Spleen (tissue), 11 donors: Measurements from ENCODE around the gene SLC25A11. TPM values are rescaled to one million over a fixed set of nuclear protein-coding genes. Genes with fewer than 3 reads are reported as not detected.

ENCODE experiments used
- DNase-seq: peaks from one replicate; pipeline ENCODE4 v3.0.0-alpha.2; 2020
- H3K27ac ChIP-seq, 8 donors: fragments of 200-600 bp; sonication (generic) in 7 of 8; 1 replicate in 4 of 8; 2 replicates in 4 of 8; pipeline versions ENCODE4 v1.5.0 to v1.8.0; 2016 to 2021; ENCODE audit warnings: inconsistent platforms in 4 of 8, mild to moderate bottlenecking in 4 of 8, moderate library complexity in 1 of 8
- H3K27me3 ChIP-seq, 7 donors: fragments of 200-600 bp; sonication (generic) in 6 of 7; replicated peaks in 1 of 7; 1 replicate in 4 of 7; 2 replicates in 3 of 7; pipeline versions ENCODE4 v1.5.0 to v1.8.0; 2016 to 2021; ENCODE audit warnings: inconsistent platforms in 3 of 7, mild to moderate bottlenecking in 1 of 7
- H3K36me3 ChIP-seq, 6 donors: fragments of 200-600 bp; sonication (generic) in 5 of 6; 1 replicate in 4 of 6; 2 replicates in 2 of 6; pipeline versions ENCODE4 v1.5.0 to v1.8.0; 2016 to 2021; ENCODE audit warnings: inconsistent platforms in 2 of 6
- H3K4me1 ChIP-seq, 6 donors: fragments of 200-600 bp; sonication (generic) in 5 of 6; 1 replicate in 3 of 6; 2 replicates in 3 of 6; pipeline versions ENCODE4 v1.5.0 to v1.8.0; 2016 to 2021; ENCODE audit warnings: inconsistent platforms in 3 of 6
- H3K4me3 ChIP-seq, 8 donors: fragments of 200-600 bp; sonication (generic) in 7 of 8; 1 replicate in 4 of 8; 2 replicates in 4 of 8; pipeline versions ENCODE4 v1.5.0 to v1.8.0; 2016 to 2021; ENCODE audit warnings: inconsistent platforms in 4 of 8, mild to moderate bottlenecking in 4 of 8, moderate library complexity in 2 of 8
- H3K9me3 ChIP-seq, 8 donors: fragments of 200-600 bp; sonication (generic) in 7 of 8; 1 replicate in 4 of 8; 2 replicates in 4 of 8; pipeline versions ENCODE4 v1.5.0 to v1.8.0; 2016 to 2021; ENCODE audit warnings: inconsistent platforms in 4 of 8
- CTCF ChIP-seq, 11 experiments: fragments of 200-600 bp in 7 of 11; fragments of 450-650 bp in 4 of 11; sonication (generic) in 4 of 11; IDR thresholded peaks in 8 of 11; conservative IDR thresholded peaks in 3 of 11; 1 replicate in 7 of 11; 2 replicates in 4 of 11; pipeline versions ENCODE4 v1.4.0 to v1.8.0; 2016 to 2021; ENCODE audit warnings: antibody characterized with exemption in 11 of 11, inconsistent platforms in 4 of 11, mild to moderate bottlenecking in 1 of 11
- POLR2A ChIP-seq, 3 donors: fragments of 450-650 bp; IDR thresholded peaks; one replicate each; pipeline ENCODE4 v1.5.1; 2017; ENCODE audit warnings: antibody characterized with exemption in 3 of 3, mild to moderate bottlenecking in 1 of 3
- POLR2AphosphoS5 ChIP-seq, 3 donors: sonication (generic); formaldehyde crosslinking; IDR thresholded peaks; one replicate each; pipeline ENCODE4 v1.5.1; 2017; ENCODE audit warnings: antibody characterized with exemption in 3 of 3
- WGBS, 5 donors: extraction: QIAGEN DNeasy Blood & Tissue Kit in 3 of 5; methylation state at CpG; one replicate each; pipeline versions ENCODE4 v1.1.5 to v1.1.7; 2013 to 2018; 5-methylcytosine and 5-hydroxymethylcytosine counted together
- intact Hi-C: fragments of 100-400 bp; cut with DNase I; formaldehyde crosslinking; loops from one replicate; pipeline ENCODE4 v1.15.0; 2023; ENCODE audit warnings: low total_unique reads
- polyA plus RNA-seq, 3 donors: library from polyadenylated mRNA; stranded (reverse); fragments of 200-250 nt; gene quantifications; one replicate each; pipeline ENCODE4 v1.2.1, GENCODE V29; 2013
- total RNA-seq, 7 donors: library from RNA; depleted of rRNA in 3 of 7; stranded (reverse); fragments of >200 nt in 3 of 7; fragmentation: NEBNext Ultra II Directional in 4 of 7; extraction: Animal tissue kit (Norgen Biotek cat#: 25700) in 4 of 7; gene quantifications; one replicate each; pipeline versions ENCODE4 v1.1.0 to v1.2.1, GENCODE V29; 2016 to 2021
- donor health status: healthy with polysubstance abuse.
- donor health status: DM: no; HTN: no; CAD: no; lungs with moderate emphysema.
- donor health status: DM: no; HTN: no; CAD: no.
- donor health status: Bipolar disorder and iron deficiency.
- donor health status: healthy.
- donor health status: DM: no; HTN: no; CAD: no.
- donor health status: DM: yes; HTN: yes; CAD: no.

SLC25A11 gene
- total and polyA plus RNA-seq, 10 donors: 22.1 to 61.0 (median 40.7) TPM

GRCh38 chr17:4949321-4950074, 9.7 kb upstream of the SLC25A11 start:
- H3K4me3 ChIP-seq: peak overlapping the region; percentile 78 to 100 (median 98)
- TF ChIP-seq POLR2AphosphoS5 (IDR thresholded peaks at IDR 0.05) (peak; percentile 64 to 72 (median 69)), CTCF (IDR thresholded peaks at IDR 0.05 in 8 of 11, conservative IDR thresholded peaks at IDR 0.05 in 3 of 11) (peak in 1 of 11 experiments; percentile 9), POLR2A (IDR thresholded peaks at IDR 0.05) (peak in 1 of 3 donors; percentile 26)
- no peaks in the 10 kb centered on the region for H3K27me3 ChIP-seq
- H3K9me3 ChIP-seq: no peaks in the 10 kb centered on the region
- peaks cover 32 to 61% (median 43%) of the 10 kb centered on the region in 6 donors for H3K4me1 ChIP-seq
- peak; percentile 94 for DNase-seq
- peaks cover 0 to 28% (median 23%) of the 10 kb centered on the region in 6 donors for H3K36me3 ChIP-seq
- intact Hi-C loops: no loop called here
- peak overlapping the region; percentile 89 to 99 (median 98) for H3K27ac ChIP-seq
- 0 to 1% (median 0%) methylated on average over 5 to 75 of the region's 75 CpGs for WGBS, 5 donors

GRCh38 chr17:4948931-4949320, 9.1 kb upstream of the SLC25A11 start:
- Histone ChIP-seq H3K27ac (peak overlapping the region; percentile 89 to 99 (median 98)), H3K4me3 (peak overlapping the region; percentile 78 to 100 (median 98)), H3K9me3 (no peaks in the 10 kb centered on the region), H3K4me1 (peaks cover 38 to 66% (median 48%) of the 10 kb centered on the region in 6 donors), H3K36me3 (peaks cover 0 to 34% (median 27%) of the 10 kb centered on the region in 6 donors), H3K27me3 (no peaks in the 10 kb centered on the region)
- peak; percentile 96 for DNase-seq
- 0 to 1% (median 0%) methylated on average over 27 to 40 of the region's 40 CpGs for WGBS, 5 donors
- TF ChIP-seq CTCF (IDR thresholded peaks at IDR 0.05 in 8 of 11, conservative IDR thresholded peaks at IDR 0.05 in 3 of 11) (no peak), POLR2AphosphoS5 (IDR thresholded peaks at IDR 0.05) (peak in 2 of 3 donors; percentile 57 to 66), POLR2A (IDR thresholded peaks at IDR 0.05) (no peak)
- intact Hi-C loops: no loop called here

- DNase-seq: peak; percentile 96
- intact Hi-C loops: no loop called here
- 0 to 1% (median 0%) methylated on average over 12 to 59 of the region's 59 CpGs for WGBS, 5 donors
- H3K36me3 ChIP-seq: peaks cover 0 to 40% (median 31%) of the 10 kb centered on the region in 6 donors
- peaks cover 44 to 72% (median 54%) of the 10 kb centered on the region in 6 donors for H3K4me1 ChIP-seq
- peak within 1 kb of the TSS; percentile 78 to 100 (median 98) for H3K4me3 ChIP-seq
- peak within 1 kb of the TSS; percentile 94 to 99 (median 98) for H3K27ac ChIP-seq
- TF ChIP-seq POLR2AphosphoS5 (IDR thresholded peaks at IDR 0.05): peak; percentile 93 to 94 (median 93)
- TF ChIP-seq CTCF (IDR thresholded peaks at IDR 0.05 in 8 of 11, conservative IDR thresholded peaks at IDR 0.05 in 3 of 11): peak in 1 of 11 experiments; percentile 9
- peak; percentile 53 to 90 (median 82) for TF ChIP-seq POLR2A (IDR thresholded peaks at IDR 0.05)
- no peaks in the 10 kb centered on the region for H3K9me3 ChIP-seq
- H3K27me3 ChIP-seq: no peaks in the 10 kb centered on the region
Observed at GRCh38 chr17:4948166-4948930, 8.5 kb upstream of the SLC25A11 start, which contains the start of gene PFN1. Gene PFN1, minus strand, starts transcription at chr17:4948530. Its CDS starts 136 bp downstream, at chr17:4948394.
